PC-3 (cell line): ENCODE data around the gene RGL2.

Source experiments
- CTCF ChIP-seq: fragments of 300-600 bp; sonication (generic); conservative IDR thresholded peaks from 2 replicates; pipeline ENCODE4 v1.5.1; 2017; ENCODE audit warnings: antibody characterized with exemption, low read depth, mild to moderate bottlenecking, low read length
- EZH2 ChIP-seq: fragments of 300-600 bp; sonication (generic); IDR thresholded peaks from one replicate; pipeline ENCODE4 v1.6.1; 2017; ENCODE audit warnings: antibody characterized with exemption, mild to moderate bottlenecking, low read length; ENCODE audit not compliant: unreplicated experiment

GRCh38 chr6:33333666-33334065 lies 34.9 kb upstream of the RGL2 start:
- TF ChIP-seq CTCF (no peak), EZH2 (no peak)
